Keratinocyte (primary cell): ENCODE results near the gene AGBL3. TPM values are rescaled to one million over a fixed set of nuclear protein-coding genes. Genes with fewer than 3 reads are reported as not detected.

Experiments
- DNase-seq: peaks from one replicate; pipeline ENCODE4 v3.0.0-alpha.2; 2011; ENCODE audit warnings: low read depth, missing footprints, low spot score
- FAIRE-seq: peaks from 2 replicates; lab custom pipeline; 2011; peaks lifted over from hg19 to GRCh38; lab: Jason Lieb, UNC
- H2AFZ ChIP-seq: 2 replicates; pipeline ENCODE4 v1.6.0; 2012; ENCODE audit warnings: low read length, control low read depth, inconsistent platforms; ENCODE audit not compliant: control insufficient read depth
- H3K27ac ChIP-seq: 2 replicates; pipeline ENCODE4 v1.5.1; 2011; ENCODE audit warnings: low read length; ENCODE audit not compliant: control insufficient read depth, insufficient read depth
- H3K27me3 ChIP-seq: 3 replicates; pipeline ENCODE4 v1.6.0; 2011; ENCODE audit warnings: low read length; ENCODE audit not compliant: control insufficient read depth, insufficient read depth; ENCODE audit errors: extremely low read depth
- H3K36me3 ChIP-seq, 2 experiments: 2 replicates in 1 of 2; 3 replicates in 1 of 2; pipeline ENCODE4 v1.5.1; 2011; ENCODE audit warnings: low read length in 2 of 2, mild to moderate bottlenecking in 1 of 2; ENCODE audit not compliant: control insufficient read depth in 2 of 2, insufficient read depth in 2 of 2; ENCODE audit errors: extremely low read depth in 1 of 2
- H3K4me1 ChIP-seq: 3 replicates; pipeline ENCODE4 v1.5.1; 2011; ENCODE audit warnings: low read length; ENCODE audit not compliant: control insufficient read depth, insufficient read depth; ENCODE audit errors: extremely low read depth
- H3K4me2 ChIP-seq: 3 replicates; pipeline ENCODE4 v1.6.0; 2011; ENCODE audit warnings: low read depth, low read length; ENCODE audit not compliant: control insufficient read depth, insufficient read depth; ENCODE audit errors: extremely low read depth
- H3K4me3 ChIP-seq, 3 experiments: fragments of 200-600 bp in 1 of 3; sonication (generic) in 1 of 3; 2 replicates in 2 of 3; 3 replicates in 1 of 3; pipeline ENCODE4 v1.5.1; 2011 to 2016; ENCODE audit warnings: low read length in 3 of 3, mild to moderate bottlenecking in 3 of 3, control low read depth in 2 of 3, inconsistent platforms in 1 of 3, low read depth in 1 of 3, mixed read lengths in 1 of 3, mixed run types in 1 of 3, moderate library complexity in 1 of 3; ENCODE audit not compliant: control insufficient read depth in 2 of 3, insufficient read depth in 2 of 3; ENCODE audit errors: extremely low read depth in 1 of 3
- H3K79me2 ChIP-seq: 2 replicates; pipeline ENCODE4 v1.6.0; 2012; ENCODE audit warnings: low read length; ENCODE audit not compliant: control insufficient read depth, insufficient read depth
- H3K9ac ChIP-seq: 3 replicates; pipeline ENCODE4 v1.6.0; 2011; ENCODE audit warnings: low read length; ENCODE audit not compliant: control insufficient read depth, insufficient read depth; ENCODE audit errors: extremely low read depth
- H3K9me1 ChIP-seq: 3 replicates; pipeline ENCODE4 v1.6.0; 2011; ENCODE audit warnings: low read length; ENCODE audit not compliant: control insufficient read depth, insufficient read depth; ENCODE audit errors: extremely low read depth
- H3K9me3 ChIP-seq: 2 replicates; pipeline ENCODE4 v1.5.1; 2012; ENCODE audit warnings: low read depth, low read length; ENCODE audit not compliant: control insufficient read depth
- H4K20me1 ChIP-seq: 3 replicates; pipeline ENCODE4 v1.6.0; 2011; ENCODE audit warnings: low read length; ENCODE audit not compliant: control insufficient read depth, insufficient read depth; ENCODE audit errors: extremely low read depth
- EZH2 ChIP-seq: IDR thresholded peaks from one replicate; pipeline ENCODE4 v1.6.1; 2012; ENCODE audit warnings: inconsistent platforms, mild to moderate bottlenecking, low read length, moderate library complexity
- dilution Hi-C: fragments of 300-500 bp; cut with MboI; formaldehyde crosslinking; loops from one replicate; pipeline ENCODE4 v1.7.0; 2020; ENCODE audit warnings: low sequenced_read_pairs; ENCODE audit not compliant: extremely low pct_ligation_motif_present
- polyA plus RNA-seq, 5 experiments: library from polyadenylated mRNA; depleted of rRNA in 3 of 5; stranded (reverse) in 3 of 5; stranded (forward) in 1 of 5; unstranded in 1 of 5; fragments of >200 nt; gene quantifications; 1 replicate in 1 of 5; 2 replicates in 3 of 5; 3 replicates in 1 of 5; pipeline versions ENCODE4 v1.2.1 to v1.2.3, GENCODE V29; 2011 to 2012; ENCODE audit warnings: missing spikeins in 2 of 5, low read depth in 1 of 5, low replicate concordance in 1 of 5
- TF ChIP-seq, protein P1 (sequence below), 3 experiments: IDR thresholded peaks in 1 of 3; conservative IDR thresholded peaks in 1 of 3; optimal IDR thresholded peaks in 1 of 3; 2 replicates in 2 of 3; 3 replicates in 1 of 3; pipeline versions ENCODE3 to v1.5.1; 2011; ENCODE audit warnings: low read length in 3 of 3, mild to moderate bottlenecking in 3 of 3, moderate library complexity in 2 of 3, control low read depth in 1 of 3, inconsistent platforms in 1 of 3; ENCODE audit not compliant: insufficient read depth in 2 of 3; ENCODE audit errors: extremely low read depth in 1 of 3

The AGBL3 gene
- polyA plus RNA-seq, 1 donor (not counting 4 experiments of a cell fraction or from before 2014, with no cell fraction given) = 0.97 TPM

DNA sequence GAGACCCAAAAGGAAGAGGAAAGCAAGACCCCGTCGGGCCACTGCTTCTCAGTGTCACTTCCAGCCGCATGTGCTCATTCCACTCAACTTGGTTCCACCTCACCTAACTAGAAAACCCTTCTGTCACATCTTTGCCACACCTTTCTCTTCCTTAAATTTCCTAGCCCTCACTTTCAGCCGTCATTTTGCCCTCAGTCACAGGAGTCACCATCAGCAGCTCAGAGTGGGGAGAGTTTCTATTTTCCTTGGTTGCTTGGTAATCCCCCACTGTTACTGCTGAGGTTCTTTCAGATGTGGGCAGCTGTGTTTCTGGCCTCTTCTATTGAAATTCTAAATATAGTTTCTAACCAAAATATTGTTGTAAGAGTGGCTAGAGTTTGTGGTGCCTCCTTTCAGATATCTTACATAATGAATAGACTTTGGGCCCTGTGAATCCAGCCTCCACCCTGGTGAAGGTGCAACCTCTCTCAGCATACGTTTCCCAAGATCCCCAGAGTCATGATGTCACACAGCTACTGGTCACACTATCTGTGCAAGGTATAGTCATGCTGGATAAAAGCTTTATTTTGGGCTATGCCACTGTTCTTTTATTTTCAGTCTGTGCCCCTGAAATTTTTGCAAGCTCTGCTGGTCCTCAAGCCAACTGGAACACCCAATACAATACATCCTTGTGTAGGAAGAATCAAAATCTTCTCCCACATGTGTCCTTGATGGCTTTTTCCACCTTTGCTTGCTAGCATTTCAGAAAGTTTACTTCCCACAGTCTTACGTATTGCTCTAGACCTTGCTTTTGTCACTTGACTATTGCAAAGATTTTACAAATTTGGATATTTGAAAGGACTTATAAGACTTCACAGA lies 9.2 kb downstream of the AGBL3 start:
- Histone ChIP-seq H3K27ac (no peak overlapping the region), H4K20me1 (no peaks in the 10 kb centered on the region), H3K9me3 (no peaks in the 10 kb centered on the region), H3K4me3 (no peak overlapping the region), H3K36me3 (no peaks in the 10 kb centered on the region), H3K9me1 (peaks cover 2% of the 10 kb centered on the region), H2AFZ (no peak overlapping the region), H3K79me2 (no peaks in the 10 kb centered on the region), H3K4me1 (no peaks in the 10 kb centered on the region), H3K9ac (no peak overlapping the region), H3K27me3 (no peaks in the 10 kb centered on the region), H3K4me2 (no peak overlapping the region)
- DNase-seq (no peak), FAIRE-seq (no peak)
- no peak for TF ChIP-seq EZH2
- TF ChIP-seq, protein P1, sequence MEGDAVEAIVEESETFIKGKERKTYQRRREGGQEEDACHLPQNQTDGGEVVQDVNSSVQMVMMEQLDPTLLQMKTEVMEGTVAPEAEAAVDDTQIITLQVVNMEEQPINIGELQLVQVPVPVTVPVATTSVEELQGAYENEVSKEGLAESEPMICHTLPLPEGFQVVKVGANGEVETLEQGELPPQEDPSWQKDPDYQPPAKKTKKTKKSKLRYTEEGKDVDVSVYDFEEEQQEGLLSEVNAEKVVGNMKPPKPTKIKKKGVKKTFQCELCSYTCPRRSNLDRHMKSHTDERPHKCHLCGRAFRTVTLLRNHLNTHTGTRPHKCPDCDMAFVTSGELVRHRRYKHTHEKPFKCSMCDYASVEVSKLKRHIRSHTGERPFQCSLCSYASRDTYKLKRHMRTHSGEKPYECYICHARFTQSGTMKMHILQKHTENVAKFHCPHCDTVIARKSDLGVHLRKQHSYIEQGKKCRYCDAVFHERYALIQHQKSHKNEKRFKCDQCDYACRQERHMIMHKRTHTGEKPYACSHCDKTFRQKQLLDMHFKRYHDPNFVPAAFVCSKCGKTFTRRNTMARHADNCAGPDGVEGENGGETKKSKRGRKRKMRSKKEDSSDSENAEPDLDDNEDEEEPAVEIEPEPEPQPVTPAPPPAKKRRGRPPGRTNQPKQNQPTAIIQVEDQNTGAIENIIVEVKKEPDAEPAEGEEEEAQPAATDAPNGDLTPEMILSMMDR (optimal IDR thresholded peaks at IDR 0.05 in 1 of 3, IDR thresholded peaks at IDR 0.05 in 1 of 3, conservative IDR thresholded peaks at IDR 0.05 in 1 of 3; ENCODE audit: extremely low read depth in 1 of 3, insufficient read depth in 2 of 3, low read length in 3 of 3) = no peak
- dilution Hi-C loops = loop anchor here (25.0 kb wide), 1 partner anchor 167 kb away; the partner anchor contains the start of gene CYREN

GRCh38 chr7:134996097-134996550 lies 9.8 kb downstream of the AGBL3 start:
- DNase-seq (no peak), FAIRE-seq (no peak)
- H3K27ac ChIP-seq = no peak overlapping the region
- H3K36me3 ChIP-seq = no peaks in the 10 kb centered on the region
- H3K4me2 ChIP-seq = no peak overlapping the region
- no peaks in the 10 kb centered on the region for H3K9me1 ChIP-seq
- no peak overlapping the region for H3K9ac ChIP-seq
- dilution Hi-C loops = loop anchor here (25.0 kb wide), 1 partner anchor 166 kb away; the partner anchor contains the start of gene CYREN
- no peaks in the 10 kb centered on the region for H4K20me1 ChIP-seq
- no peaks in the 10 kb centered on the region for H3K79me2 ChIP-seq
- no peaks in the 10 kb centered on the region for H3K9me3 ChIP-seq
- H3K4me1 ChIP-seq = no peaks in the 10 kb centered on the region
- no peak overlapping the region for H2AFZ ChIP-seq
- no peaks in the 10 kb centered on the region for H3K27me3 ChIP-seq
- H3K4me3 ChIP-seq = no peak overlapping the region
- TF ChIP-seq EZH2 = no peak
- TF ChIP-seq, protein P1 (optimal IDR thresholded peaks at IDR 0.05 in 1 of 3, IDR thresholded peaks at IDR 0.05 in 1 of 3, conservative IDR thresholded peaks at IDR 0.05 in 1 of 3; ENCODE audit: extremely low read depth in 1 of 3, insufficient read depth in 2 of 3, low read length in 3 of 3) = no peak
